DMS153 treated with DMSO at 0.1 percent for 48 hours (cell line): Measurements from ENCODE around the gene FZR1.

Experiments used
- DNase-seq: peaks from one replicate; lab custom pipeline; 2025; ENCODE audit not compliant: unreplicated experiment; lab: John Stamatoyannopoulos, UW

FZR1 gene

DNA sequence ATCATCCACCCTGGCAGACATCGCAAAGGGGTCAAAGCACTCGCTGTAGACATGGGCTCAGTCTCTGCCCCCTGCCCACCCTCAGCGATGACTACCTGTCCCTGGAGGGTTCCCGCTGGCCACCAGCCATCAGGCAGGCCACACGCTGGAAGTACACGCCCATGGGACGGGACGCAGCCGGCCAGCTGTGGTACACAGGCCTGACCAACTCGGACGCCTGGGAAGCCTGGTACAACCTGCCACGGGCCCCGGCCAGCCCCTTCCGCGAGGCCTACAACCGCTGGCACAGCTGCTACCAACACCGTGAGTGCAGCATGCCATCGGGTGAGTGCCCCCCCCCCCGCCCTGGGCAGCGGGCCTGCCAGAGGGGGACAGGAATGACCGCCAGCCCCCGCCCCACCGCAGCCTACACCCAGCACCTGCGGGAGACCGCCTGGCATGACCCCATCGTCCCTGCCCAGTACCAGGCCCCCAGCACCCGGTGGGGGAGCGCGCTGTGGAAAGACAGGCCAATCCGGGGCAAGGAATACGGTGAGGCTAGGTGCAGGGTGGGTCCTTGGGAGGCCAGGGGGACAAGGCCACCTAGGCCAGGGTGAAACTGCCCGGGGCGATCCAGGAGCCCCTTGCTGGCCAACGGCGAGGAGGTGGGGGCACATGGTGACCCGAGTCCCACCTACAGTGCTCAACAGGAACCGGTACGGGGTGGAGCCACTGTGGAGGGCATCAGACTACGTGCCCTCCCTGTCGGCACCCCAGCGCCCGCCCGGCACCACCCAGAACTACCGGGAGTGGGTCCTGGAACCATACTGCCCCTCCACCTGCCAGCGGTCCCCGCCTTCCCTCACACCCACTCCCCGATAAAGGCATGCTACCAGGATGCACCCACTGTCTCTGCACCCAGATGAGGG lies 37.3 kb downstream of the FZR1 start:
- DNase-seq = no peak

DNA sequence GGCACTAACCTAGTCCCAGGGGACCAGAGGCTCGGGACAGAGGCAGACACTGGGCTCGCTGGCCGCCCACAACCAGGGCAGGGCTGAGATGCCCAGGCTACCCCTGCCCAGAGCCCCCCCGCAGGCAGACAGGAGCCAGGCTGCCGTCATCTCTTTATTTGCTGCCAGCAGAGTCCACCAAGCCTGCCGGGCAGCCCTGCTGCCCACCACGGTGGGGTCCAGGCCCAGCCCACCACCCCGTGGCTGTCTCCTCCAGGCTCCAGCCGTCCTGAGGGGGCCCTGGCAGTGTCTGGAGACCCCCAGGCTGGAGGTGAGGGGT lies 37.9 kb downstream of the FZR1 start:
- DNase-seq = no peak

DNA sequence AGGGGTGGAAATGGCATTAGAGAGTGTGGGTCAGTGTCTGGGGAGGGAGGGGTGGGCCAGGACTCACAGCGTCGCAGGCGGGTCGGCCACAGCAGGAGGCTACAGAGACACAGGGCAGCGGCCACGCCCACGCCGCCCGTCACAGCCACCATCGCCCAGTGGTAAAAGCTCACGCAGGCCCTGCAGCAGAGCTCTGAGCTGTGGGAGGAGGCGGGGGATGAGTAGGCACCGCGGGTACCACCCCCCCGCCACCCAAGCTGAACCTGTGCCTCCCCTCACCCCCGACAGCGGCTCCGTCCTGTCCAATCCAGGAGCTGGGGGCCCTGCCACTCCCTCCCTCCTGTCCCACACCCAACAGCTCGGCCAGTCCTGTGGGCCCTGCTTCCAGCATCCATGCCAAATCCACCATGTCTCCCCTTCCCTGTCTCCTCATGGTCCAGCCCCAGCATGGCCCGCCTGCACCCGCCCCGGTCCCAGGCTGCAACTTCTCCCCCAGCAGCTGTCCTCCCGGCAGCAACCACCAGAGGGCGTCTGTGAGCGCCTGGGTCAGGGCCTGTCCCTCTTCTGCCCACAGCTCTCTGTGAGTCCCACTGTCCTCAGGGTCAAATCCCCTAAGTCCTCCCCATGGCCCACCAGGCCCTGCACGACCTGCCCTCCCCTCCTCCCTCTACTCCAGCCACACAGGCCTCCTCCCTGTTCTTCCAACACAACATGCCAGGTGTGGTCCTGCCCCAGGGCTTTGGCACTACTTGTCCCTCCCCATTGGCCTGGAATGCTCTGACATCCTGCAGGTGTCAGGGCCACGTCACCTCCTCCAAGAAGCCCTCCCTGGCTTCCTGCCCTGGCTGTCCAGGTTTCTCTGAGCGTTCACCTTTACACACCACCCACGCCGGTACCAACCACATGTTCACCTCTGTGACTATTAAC lies 38.9 kb downstream of the FZR1 start:
- peak; percentile 3 for DNase-seq

DNA sequence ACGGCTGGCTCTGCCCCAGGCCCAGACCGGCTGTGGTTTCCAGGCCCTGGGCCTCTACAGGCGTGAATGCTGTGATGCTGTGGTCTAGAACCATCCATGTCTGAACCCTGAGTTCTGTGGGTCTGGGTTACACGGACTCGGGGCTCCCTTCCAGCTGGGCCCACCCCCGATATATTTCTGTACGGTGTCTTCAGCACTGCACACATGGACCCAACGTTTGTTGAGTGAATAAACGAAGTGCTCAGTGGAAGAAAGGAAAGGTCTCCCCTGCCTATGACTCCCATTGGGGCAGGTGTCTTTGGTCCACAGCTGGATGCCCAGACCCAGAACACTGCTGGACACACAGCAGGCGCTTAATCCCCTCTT lies 39.5 kb downstream of the FZR1 start:
- no peak for DNase-seq

DNA sequence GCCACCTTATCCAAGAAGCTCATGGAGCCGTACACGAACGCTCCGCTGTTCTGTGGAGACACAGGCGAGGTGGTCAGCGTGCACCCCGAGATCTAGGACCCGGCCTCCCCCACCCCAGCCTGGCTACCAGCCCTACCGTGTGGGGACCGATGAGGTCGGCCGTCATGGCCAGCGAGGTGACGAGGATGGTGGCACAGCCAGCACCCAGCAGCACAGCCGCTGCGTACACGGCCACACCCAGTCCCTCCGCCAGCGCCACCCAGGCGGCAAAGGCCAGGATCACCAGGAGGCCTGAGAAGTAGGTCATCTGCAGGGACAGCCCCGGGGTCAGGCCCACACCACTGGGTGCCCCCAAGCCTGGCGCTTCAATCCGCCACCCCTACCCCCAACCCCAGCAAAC lies 40.0 kb downstream of the FZR1 start:
- DNase-seq = no peak

DNA sequence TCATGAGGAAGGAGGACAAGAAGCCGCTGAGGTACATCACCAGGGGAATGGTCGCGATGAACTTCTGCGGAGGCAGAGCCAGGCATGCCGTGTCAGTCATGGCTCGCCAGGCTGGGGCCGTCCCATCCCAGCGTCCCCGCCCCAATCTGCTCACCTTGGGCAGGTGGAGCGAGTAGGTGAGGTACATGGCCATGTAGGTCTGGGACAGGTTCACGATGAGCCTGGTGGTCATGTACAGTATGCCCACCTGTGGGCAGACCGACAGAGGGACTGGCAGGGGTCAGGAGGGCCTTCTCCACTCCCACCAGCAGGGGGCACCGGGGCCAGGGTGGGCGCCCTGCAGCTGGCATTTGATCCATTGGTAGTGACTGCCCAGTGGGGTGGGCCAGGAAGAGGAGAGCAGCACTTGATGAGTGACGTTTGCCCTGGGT lies 41.2 kb downstream of the FZR1 start:
- DNase-seq = no peak

DNA sequence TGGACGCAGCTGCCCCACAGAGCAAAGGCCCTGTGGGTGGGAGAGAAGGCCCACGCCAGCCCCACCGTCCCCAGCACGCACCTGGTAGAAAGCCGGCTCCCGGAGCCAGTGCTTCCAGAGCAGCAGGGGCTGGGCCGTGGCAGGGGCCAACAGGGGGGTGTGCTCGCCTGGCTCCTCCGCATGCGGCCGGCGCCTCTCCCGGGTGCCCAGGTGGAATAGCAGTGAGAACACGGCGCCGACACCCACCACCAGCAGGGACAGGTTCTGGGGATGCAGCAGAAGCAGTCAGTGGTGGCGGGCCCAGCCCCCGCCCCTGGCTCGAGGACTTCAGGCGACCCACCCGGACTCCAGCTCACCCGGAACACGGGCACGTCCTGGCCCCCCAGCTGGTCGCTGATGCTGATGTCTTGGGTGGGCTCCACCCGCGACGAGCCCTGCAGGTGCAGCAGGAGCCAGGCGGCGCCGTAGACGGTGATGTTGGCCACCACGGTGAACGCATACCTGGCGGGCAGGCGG lies 41.7 kb downstream of the FZR1 start:
- no peak for DNase-seq

DNA sequence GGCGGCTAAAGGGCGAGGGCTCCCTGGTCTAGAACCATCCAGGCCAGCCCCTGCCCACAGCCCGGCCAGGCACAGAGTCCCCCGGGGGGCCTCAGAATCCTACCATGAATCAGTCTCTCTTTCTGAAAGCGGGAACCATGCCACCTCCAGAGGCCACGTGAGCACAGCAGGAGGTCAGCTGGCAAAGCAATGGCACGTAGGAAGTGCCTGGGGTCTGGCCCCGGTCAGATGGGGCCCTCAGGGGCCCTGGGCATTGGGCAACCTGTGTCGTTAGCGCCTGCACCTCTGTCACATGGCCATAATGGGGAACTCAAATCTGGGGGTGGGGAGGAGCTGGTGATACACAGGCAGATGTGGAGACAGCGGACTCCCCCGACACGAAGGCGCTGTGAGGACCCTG lies 42.5 kb downstream of the FZR1 start:
- no peak for DNase-seq

DNA sequence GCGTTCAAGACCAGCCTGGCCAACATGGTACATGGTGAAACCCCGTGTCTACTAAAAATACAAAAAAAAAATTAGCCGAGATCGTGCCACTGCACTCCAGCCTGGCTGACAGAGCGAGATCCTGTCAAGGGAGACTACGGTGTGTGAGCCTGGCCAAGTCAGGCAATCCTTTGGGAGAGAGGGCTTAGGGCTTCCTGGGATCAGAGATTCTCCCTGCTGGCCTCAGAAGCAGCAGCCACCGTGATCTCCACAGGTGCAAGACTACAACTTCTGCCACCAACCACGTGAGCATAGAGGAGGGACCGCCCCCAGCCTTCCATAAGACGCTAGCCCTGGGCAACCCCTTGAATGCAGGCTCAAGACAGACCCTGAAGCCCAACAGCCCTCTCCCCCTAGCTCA lies 43.7 kb downstream of the FZR1 start:
- no peak for DNase-seq

DNA sequence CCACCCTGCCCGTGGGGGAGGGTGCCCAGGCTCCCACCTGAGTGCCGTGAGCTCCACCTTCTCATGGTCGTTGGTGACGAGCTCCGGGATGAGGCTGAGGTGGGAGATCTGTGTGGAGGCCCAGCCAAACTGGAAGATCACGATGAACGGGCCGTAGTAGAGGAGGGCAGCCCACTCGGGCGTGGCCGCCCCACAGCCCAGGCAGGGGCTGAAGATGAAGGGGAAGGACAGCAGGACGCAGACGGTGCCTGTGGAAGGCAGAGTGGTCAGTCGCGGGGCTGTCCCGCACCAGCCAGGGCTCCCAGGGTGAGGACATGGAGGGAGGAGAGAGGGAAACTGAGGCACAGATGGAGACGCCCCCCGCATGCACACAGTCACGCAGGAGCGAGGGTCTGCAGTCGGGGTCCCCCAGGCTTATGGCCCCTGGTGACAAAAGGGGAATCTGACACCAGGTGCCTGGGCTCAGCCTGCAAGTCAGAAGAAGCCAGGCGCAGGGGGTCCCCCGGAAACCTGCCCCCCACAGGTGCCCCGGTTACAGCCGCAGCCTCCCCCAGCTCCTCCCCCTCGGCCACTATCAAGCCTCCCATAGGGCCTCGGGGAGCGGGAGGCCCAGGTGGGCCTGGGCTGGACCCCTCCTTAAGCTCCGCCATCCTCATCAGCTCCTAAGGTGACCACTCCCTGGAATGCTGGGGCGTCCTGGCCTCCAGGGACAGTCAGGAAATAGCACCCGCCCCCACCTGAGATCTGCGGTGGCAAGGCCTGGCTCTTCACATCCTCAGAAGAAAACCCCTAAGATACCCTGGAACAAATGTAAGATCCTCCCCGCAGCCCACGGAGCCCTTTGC lies 45.1 kb downstream of the FZR1 start:
- no peak for DNase-seq

DNA sequence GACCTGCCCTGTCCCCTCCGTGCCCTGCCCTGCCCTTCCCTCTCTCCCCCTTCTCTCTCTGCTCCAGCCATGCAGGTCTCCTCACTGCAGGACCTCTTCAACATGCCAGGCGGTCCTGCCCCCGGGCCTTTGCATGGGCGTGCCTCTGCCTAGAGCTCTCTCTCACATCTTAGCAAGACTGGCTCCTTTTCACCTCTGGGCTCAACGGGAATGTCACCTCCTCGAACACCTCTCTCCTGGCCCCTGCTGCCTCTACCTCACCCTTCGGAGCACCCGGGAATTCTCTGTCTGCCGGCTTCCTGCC lies 45.6 kb downstream of the FZR1 start:
- DNase-seq = no peak

DNA sequence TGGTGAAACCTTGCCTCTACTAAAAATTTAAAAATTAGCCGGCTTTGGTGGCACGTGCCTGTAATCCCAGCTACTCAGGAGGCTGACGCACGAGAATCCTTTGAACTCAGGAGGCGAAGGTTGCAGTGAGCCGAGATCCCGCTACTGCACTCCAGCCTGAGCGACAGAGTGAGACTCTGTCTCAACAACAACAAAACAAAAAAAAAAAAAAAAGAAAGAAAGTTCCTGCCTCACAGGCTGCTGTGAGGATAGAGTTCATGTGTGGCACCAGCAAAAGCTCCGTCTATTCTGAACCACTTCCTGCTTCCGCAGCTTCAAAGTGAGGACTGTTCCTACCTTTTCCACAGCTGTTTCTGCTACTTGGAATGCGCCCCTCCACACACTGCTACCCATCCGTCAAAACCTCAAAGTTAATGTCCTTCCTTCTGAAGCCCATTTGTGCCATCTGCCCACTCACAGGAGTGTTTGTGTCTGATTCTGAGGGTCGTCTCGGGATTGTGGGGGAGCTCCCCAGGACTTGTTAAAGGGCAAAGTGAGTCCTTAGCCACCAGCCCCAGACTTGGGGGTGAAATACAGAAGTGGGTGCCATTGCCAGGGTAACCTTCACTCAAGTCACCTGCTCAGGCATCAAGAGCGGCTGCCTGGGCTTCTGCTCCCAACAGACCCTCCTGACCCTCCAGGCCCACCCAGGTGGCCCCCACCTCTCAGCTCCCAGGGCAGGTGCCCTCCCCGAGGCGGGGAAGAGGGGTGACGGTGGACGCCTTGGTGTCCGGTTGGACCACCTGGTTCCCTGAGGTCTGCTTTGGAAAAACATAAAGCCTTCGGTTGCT lies 48.4 kb downstream of the FZR1 start:
- DNase-seq = no peak

DNA sequence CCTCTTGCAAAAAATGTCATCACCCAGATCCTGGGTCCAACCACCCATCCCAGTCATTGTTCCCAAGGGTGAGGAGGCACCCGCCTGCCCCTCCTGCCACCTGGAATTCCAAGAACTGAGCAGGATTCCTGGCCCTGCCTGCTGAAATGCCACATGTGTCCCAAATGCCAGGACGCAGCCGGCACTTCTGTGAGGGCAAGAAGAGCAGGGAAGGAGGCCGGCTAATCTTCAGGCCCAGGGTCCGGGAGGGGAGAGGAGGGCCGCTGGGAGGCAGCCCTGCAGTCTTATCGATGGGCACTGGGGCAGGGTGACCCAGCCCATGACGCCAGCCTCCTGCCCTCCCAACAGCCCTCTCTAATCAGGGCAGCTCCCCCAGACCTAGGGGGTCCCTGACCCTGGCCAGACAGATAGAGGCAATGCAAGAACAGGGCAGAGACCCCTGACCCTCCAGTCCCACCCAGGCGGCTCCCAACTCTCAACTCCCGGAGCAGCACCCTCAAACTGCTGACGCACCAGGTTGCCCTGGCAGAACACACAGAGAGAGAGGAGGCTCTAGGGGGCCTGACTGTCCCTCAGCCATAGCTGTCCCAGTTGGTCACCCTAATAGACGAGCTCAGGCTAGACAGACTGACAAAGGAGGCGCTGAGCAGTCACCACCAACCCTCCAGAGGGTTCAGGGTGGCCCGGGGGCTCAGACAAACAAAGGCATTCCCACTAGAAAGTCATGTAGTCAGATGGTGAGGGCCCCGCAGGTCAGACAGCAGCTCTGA lies 49.7 kb downstream of the FZR1 start:
- no peak for DNase-seq

DNA sequence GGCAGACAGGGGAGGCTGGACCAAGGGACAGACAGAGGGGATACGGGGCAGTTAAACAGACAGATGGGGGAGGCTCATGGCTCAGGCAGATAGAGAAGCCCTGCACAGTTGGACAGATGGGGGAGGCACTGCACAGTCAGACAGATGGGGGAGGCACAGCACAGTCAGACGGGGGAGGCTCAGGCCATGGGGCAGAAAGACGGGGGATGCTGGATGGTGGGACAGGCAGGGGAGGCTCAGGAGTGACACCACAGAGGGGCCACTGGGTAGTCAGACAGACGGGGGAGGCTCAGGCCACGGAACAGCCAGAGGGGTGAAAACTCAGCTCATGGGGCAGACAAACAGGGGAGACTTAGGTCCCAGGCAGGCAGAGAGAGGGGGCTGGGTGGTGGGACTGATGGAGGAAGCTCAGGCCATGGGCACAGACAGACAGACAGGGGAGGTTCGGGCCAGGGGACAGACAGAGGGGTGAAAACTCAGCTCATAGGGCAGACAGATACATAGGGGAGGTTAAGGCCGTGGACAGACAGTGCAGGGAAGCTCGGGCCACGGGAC lies 50.4 kb downstream of the FZR1 start:
- no peak for DNase-seq

DNA sequence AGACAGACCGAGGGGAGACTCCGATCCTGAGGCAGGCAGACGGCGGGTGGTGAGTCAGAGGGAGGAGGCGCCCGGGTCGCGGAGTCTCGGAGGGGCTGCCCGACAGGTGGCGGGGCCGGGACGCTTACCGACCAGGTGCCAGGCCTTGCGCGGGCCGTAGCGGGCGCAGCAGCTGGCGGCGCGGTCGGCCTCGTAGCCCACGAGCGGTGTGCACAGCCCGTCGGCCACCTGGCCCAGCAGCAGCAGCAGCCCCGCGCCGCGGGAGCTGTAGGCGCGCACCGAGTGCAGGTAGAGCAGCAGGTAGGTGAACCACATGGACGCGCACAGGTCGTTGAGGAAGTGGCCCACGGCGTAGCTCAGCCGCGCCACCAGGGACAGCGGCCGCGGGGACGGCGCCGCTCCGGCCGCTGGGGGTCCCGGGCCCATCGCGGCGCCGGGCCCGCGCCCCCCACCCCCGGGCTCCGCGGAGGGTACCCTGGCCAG lies 50.9 kb downstream of the FZR1 start:
- no peak for DNase-seq

DNA sequence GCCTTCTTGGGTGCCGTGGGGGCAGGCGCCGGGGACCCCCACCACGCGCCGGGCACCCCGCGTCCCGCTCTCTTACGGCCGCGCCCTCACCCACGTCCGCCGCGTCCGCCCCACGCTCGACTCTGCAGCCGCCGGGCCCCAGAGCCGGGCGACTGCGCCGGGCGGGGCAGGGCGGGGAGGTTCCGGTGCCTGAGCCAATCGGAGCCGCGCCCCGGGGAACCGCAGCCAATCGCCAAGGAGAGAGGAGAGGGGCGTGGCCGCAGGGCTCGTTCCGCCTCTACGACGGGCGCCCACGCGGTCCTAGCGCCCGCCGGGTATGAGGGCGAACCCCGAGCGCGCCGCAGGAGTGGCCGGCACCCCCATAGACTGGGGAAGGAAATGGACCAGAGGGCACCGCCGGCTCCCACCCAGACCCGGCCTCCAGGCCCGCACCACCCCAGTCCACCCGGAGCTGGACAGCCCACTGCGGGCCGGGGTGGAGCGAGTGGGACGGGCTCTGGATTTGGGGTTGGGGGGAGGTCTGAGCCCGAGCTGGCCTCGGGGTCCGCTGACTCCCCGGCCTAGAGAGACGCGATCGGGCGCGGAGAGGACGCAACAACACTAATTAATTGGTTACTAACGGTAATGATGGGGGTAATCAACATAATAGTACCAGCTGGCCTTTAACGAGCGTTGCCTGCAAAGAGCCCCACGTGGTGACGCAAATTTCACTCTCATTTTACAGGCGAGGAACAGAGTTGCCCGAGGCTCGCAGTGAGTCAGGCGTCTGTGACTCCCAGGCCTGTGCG lies 51.5 kb downstream of the FZR1 start, which contains the start of gene MFSD12:
TSS of gene MFSD12 (minus strand) at position 126 of the 788 bp plus-strand sequence. CDS start 183 bp downstream, outside the sequence.
- peak; percentile 66 for DNase-seq

DNA sequence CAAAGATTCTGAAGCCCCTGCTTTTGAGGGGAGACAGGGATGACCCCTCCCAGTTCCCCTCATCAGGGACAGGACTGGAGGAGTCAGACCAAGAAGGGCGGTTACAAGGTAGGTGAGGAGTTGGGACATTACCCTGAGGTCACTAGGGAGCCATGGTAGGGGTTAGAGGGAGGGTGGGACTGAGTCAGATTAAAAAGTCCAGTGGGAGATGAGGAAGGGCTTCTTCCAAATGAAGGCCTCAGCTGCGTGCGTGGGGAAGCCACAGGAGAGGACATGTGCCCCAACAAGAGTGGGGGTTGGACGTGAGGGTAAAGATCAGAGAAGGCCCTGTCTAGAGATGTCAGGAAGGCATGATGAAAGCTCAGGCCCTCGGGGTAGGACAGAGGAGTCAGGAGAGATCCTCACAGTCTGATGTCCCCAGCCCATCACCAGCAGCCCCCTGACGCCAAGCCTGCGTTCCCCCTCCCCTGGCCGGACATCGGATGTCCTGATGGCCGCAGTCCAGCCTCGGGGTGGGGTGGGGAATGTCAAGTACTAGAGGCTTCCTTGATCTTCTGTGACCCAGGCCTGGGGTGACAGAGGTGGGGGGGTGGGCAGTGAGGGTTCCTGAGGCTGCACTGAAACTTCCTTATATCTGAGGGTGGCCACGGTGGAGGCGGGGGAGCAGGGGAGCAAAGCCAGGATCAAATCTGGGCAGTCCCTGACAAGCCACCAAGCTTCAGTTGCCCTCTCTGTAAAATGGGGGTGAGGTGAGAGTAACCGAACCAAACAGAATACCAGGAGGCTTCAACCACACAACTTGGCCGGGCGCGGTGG lies 57.8 kb downstream of the FZR1 start:
- no peak for DNase-seq
